K562 (cell line): ENCODE measurements around the gene C4orf50. TPM values are rescaled to one million over a fixed set of nuclear protein-coding genes. Genes with fewer than 3 reads are reported as not detected.

Experiments used
- ATAC-seq: fragments of 200-7000 bp; cut with Tn5 transposase; 3 replicates; pipeline ENCODE4 v1.9.1; 2020; ENCODE audit warnings: moderate library complexity
- BruUV-seq: library from RNA; stranded (reverse); fragments of 400-500 nt; replicated peaks from 2 replicates; lab custom pipeline; 2021; lab: Mats Ljungman, UMichigan
- CTCF ChIA-PET: fragments of 300-600 bp; formaldehyde crosslinking; extraction: SDS; loops from one replicate; lab custom pipeline; 2021; ENCODE audit warnings: low intra/inter-chr PET ratio; lab: Yijun Ruan, JAX
- POLR2A ChIA-PET: fragments of 300-600, 350-650 bp; sonication (Branson Sonifier 250); formaldehyde crosslinking; extraction: SDS; loops from one replicate; lab custom pipeline; 2021; ENCODE audit warnings: antibody characterized with exemption, inconsistent platforms; lab: Yijun Ruan, JAX
- DNase-seq, 4 experiments: peaks; one replicate each; pipeline versions ENCODE4 v3.0.0 to v3.0.0-alpha.2; 2011 to 2018; ENCODE audit warnings: low spot score in 3 of 4, mixed read lengths in 3 of 4; ENCODE audit errors: extremely low read depth in 1 of 4
- FAIRE-seq: peaks from 2 replicates; lab custom pipeline; 2011; peaks lifted over from hg19 to GRCh38; lab: Jason Lieb, UNC
- H2AFZ ChIP-seq: 2 replicates; pipeline ENCODE4 v1.6.0; 2011; ENCODE audit warnings: low read depth, low read length, control low read depth, inconsistent platforms
- H3K27ac ChIP-seq: fragments of 200-600 bp; 3 replicates; pipeline ENCODE4 v1.8.0; 2011; ENCODE audit warnings: low read depth, mild to moderate bottlenecking, control low read depth, inconsistent platforms, low read length, moderate library complexity, mixed read lengths; ENCODE audit errors: extremely low read depth
- H3K27me3 ChIP-seq, 2 experiments: fragments of 300-600 bp in 1 of 2; 2 replicates in 1 of 2; 3 replicates in 1 of 2; pipeline versions ENCODE4 v1.6.0 to v1.8.0; 2011; ENCODE audit warnings: inconsistent platforms in 2 of 2, low read length in 2 of 2, mild to moderate bottlenecking in 1 of 2, mixed read lengths in 1 of 2, moderate library complexity in 1 of 2; ENCODE audit not compliant: control insufficient read depth in 2 of 2, insufficient read depth in 2 of 2
- H3K36me3 ChIP-seq: fragments of 300-600 bp; 3 replicates; pipeline ENCODE4 v1.8.0; 2011; ENCODE audit warnings: mild to moderate bottlenecking, low read length, inconsistent platforms; ENCODE audit not compliant: control insufficient read depth, insufficient read depth
- H3K4me1 ChIP-seq, 2 experiments: fragments of 200-600 bp in 1 of 2; replicated peaks in 1 of 2; 2 replicates in 1 of 2; 3 replicates in 1 of 2; pipeline versions ENCODE4 v1.5.1 to v1.8.0; 2011; ENCODE audit warnings: inconsistent platforms in 2 of 2, low read length in 2 of 2, mild to moderate bottlenecking in 1 of 2, mixed read lengths in 1 of 2, moderate library complexity in 1 of 2; ENCODE audit not compliant: control insufficient read depth in 2 of 2, insufficient read depth in 2 of 2
- H3K4me2 ChIP-seq: 2 replicates; pipeline ENCODE4 v1.6.1; 2011; ENCODE audit warnings: low read length, control low read depth, inconsistent platforms, mixed read lengths; ENCODE audit not compliant: insufficient read depth
- H3K4me3 ChIP-seq: fragments of 200-600 bp; sonication (generic), shearing (Covaris generic); 2 replicates; pipeline ENCODE4 v1.5.1; 2016; ENCODE audit warnings: control low read depth, inconsistent platforms
- H3K79me2 ChIP-seq: fragments of 200-600 bp; 3 replicates; pipeline ENCODE4 v1.8.0; 2011; ENCODE audit warnings: low read length, inconsistent platforms; ENCODE audit not compliant: control insufficient read depth, insufficient read depth
- H3K9ac ChIP-seq, 2 experiments: 2 replicates each; pipeline versions ENCODE4 v1.6.0 to v1.6.1; 2011; ENCODE audit warnings: low read depth in 2 of 2, low read length in 2 of 2, control low read depth in 1 of 2, inconsistent platforms in 1 of 2, mild to moderate bottlenecking in 1 of 2, mixed read lengths in 1 of 2; ENCODE audit not compliant: insufficient read depth in 1 of 2
- H3K9me1 ChIP-seq: one replicate; pipeline ENCODE4 v1.6.0; 2011; ENCODE audit warnings: inconsistent platforms, mild to moderate bottlenecking, low read length, moderate library complexity; ENCODE audit not compliant: control insufficient read depth, insufficient read depth
- H3K9me3 ChIP-seq: replicated peaks from 2 replicates; pipeline ENCODE4 v1.5.1; 2011; ENCODE audit warnings: low read depth, low read length, inconsistent platforms; ENCODE audit not compliant: control insufficient read depth, insufficient read depth
- H4K20me1 ChIP-seq: replicated peaks from 2 replicates; pipeline ENCODE4 v1.6.1; 2011; ENCODE audit warnings: low read length, inconsistent platforms, mixed read lengths; ENCODE audit not compliant: control insufficient read depth, insufficient read depth
- BRF2 ChIP-seq: IDR thresholded peaks from 3 replicates; pipeline ENCODE4 v1.6.1; 2011; ENCODE audit warnings: borderline replicate concordance, mild to moderate bottlenecking; ENCODE audit not compliant: insufficient read length, insufficient read depth
- FOXP4 ChIP-seq: sonication (generic); formaldehyde crosslinking; IDR thresholded peaks from 2 replicates; pipeline ENCODE4 v1.8.0; 2022; ENCODE audit warnings: mild to moderate bottlenecking, missing genetic modification reagents, borderline replicate concordance
- KDM2B ChIP-seq: fragments of 250-450 bp; sonication (Bioruptor Pico); IDR thresholded peaks from 2 replicates; pipeline ENCODE4 v1.8.0; 2021; ENCODE audit warnings: mild to moderate bottlenecking, moderate library complexity
- WGBS: fragments of 100-300 bp; shearing (Covaris generic); methylation state at CpG from one replicate; pipeline ENCODE4 v1.1.6; 2016; ENCODE audit warnings: low coverage, mixed read lengths; ENCODE audit not compliant: insufficient coverage; ENCODE audit errors: missing lambda C conversion rate; 5-methylcytosine and 5-hydroxymethylcytosine counted together
- in situ Hi-C: fragments of 300-500 bp; cut with MboI; formaldehyde crosslinking; loops from 4 replicates; pipeline ENCODE4 v1.15.0; 2018; ENCODE audit warnings: inconsistent platforms, mixed read lengths
- intact Hi-C: fragments of 100-400 bp; cut with micrococcal nuclease; formaldehyde crosslinking; loops from 2 replicates; pipeline ENCODE4 v1.14.2; 2022
- polyA plus RNA-seq, 8 experiments: library from polyadenylated mRNA; depleted of rRNA in 4 of 8; stranded (reverse) in 5 of 8; unstranded in 3 of 8; fragments of >200 nt; fragmentation: Nextera tagmentation in 2 of 8; fragmentation: Illumina TruSeq in 1 of 8; extraction: Ambion mirVana in 2 of 8; extraction: Trizol in 1 of 8; gene quantifications; 2 replicates each; pipeline versions ENCODE4 v1.2.1 to v1.2.3, GENCODE V29; 2011 to 2014; ENCODE audit warnings: inconsistent platforms in 1 of 8, missing spikeins in 1 of 8
- total RNA-seq, 7 experiments: library from RNA; depleted of rRNA in 6 of 7; stranded (reverse); fragments of >200 nt in 6 of 7; fragmentation: Illumina TruSeq in 2 of 7; extraction: Trizol in 2 of 7; gene quantifications; 2 replicates each; pipeline versions ENCODE4 v1.2.1 to v1.2.3, GENCODE V29; 2011 to 2021; ENCODE audit warnings: low replicate concordance in 1 of 7

Gene C4orf50
- total and polyA plus RNA-seq, 9 of the 15 experiments (the other 6 are each of a cell fraction or from before 2014, with no cell fraction given), result not detected

- in situ Hi-C loops (loop anchor here (5.0 kb wide), 1 partner anchor 327 kb away; no protein-coding TSS in a partner anchor), intact Hi-C loops (loop anchor here (2.0 to 5.0 kb wide), 2 partner anchors 252 to 327 kb away; no protein-coding TSS in a partner anchor)
- ChIA-PET POLR2A (interaction anchor here (0.6 kb wide), 1 partner anchor 33 kb away, joined by 3 read pairs; no protein-coding TSS in a partner anchor), CTCF (no interaction called here)
- no peaks in the 10 kb centered on the region for H3K79me2 ChIP-seq
- H3K27me3 ChIP-seq, result no peaks in the 10 kb centered on the region; a peak in 2 of 5 replicates
- no peak overlapping the region for H3K4me3 ChIP-seq
- ATAC-seq, result no peak
- H3K9me3 ChIP-seq, result peaks cover 3% of the 10 kb centered on the region; the same call in 1 of the 2 replicates
- H2AFZ ChIP-seq, result no peak overlapping the region
- 0% methylated on average over 9 of the region's 9 CpGs for WGBS
- no peak overlapping the region for H3K4me2 ChIP-seq
- H3K36me3 ChIP-seq, result no peaks in the 10 kb centered on the region
- H3K4me1 ChIP-seq, result no peaks in the 10 kb centered on the region
- no peak overlapping the region for H3K27ac ChIP-seq
- TF ChIP-seq FOXP4 (CRISPR knock-in tag), result no peak
- TF ChIP-seq BRF2, result no peak
- TF ChIP-seq KDM2B, result no peak
- DNase-seq, result no peak
- H3K9me1 ChIP-seq, result no peaks in the 10 kb centered on the region
- FAIRE-seq, result no peak
- BruUV-seq, result no TSS peak
- H3K9ac ChIP-seq, result no peak overlapping the region
- H4K20me1 ChIP-seq, result no peaks in the 10 kb centered on the region; the same call in 1 of the 2 replicates
Measured at GRCh38 chr4:5999830-6000365, 18.3 kb downstream of the C4orf50 start.
